HEK293 (cell line): ENCODE data around the gene TREM1.

ENCODE experiments used
- CTCF ChIA-PET: fragments of 350-600 bp; formaldehyde crosslinking; extraction: SDS; loops from one replicate; lab custom pipeline; 2021; ENCODE audit warnings: antibody characterized with exemption; lab: Yijun Ruan, JAX
- POLR2A ChIA-PET: fragments of 300-600 bp; formaldehyde crosslinking; extraction: SDS; loops from one replicate; lab custom pipeline; 2020; ENCODE audit warnings: antibody characterized with exemption, inconsistent platforms; lab: Yijun Ruan, JAX
- H3K27ac ChIP-seq: fragments of 200-500 bp; sonication (Bioruptor generic); 2 replicates; pipeline ENCODE4 v1.5.1; 2014; ENCODE audit warnings: low read depth, low read length, control low read depth, inconsistent platforms; ENCODE audit errors: extremely low read depth
- H3K36me3 ChIP-seq, 2 experiments: fragments of 200-500 bp in 1 of 2; sonication (Bioruptor generic) in 1 of 2; 1 replicate in 1 of 2; 2 replicates in 1 of 2; pipeline ENCODE4 v1.5.1; 2014 to 2017; ENCODE audit warnings: inconsistent platforms in 2 of 2, low read length in 2 of 2; ENCODE audit not compliant: control insufficient read depth in 2 of 2, insufficient read depth in 1 of 2
- H3K4me1 ChIP-seq: fragments of 200-500 bp; sonication (Bioruptor generic); 2 replicates; pipeline ENCODE4 v1.5.1; 2014; ENCODE audit warnings: mild to moderate bottlenecking, low read length, inconsistent platforms; ENCODE audit not compliant: control insufficient read depth, insufficient read depth
- H3K4me3 ChIP-seq: 2 replicates; pipeline ENCODE4 v1.5.1; 2011; ENCODE audit warnings: low read depth, mild to moderate bottlenecking, control low read depth, low read length, moderate library complexity
- H3K9me3 ChIP-seq: fragments of 200-500 bp; sonication (Bioruptor generic); 2 replicates; pipeline ENCODE4 v1.5.1; 2014; ENCODE audit warnings: low read depth, low read length, inconsistent platforms; ENCODE audit not compliant: control insufficient read depth, insufficient read depth
- EGR2 ChIP-seq: fragments of 450-650 bp; formaldehyde crosslinking; IDR thresholded peaks from 2 replicates; pipeline ENCODE4 v1.5.1; 2016; ENCODE audit warnings: low read depth, missing biosample characterization, missing genetic modification characterization
- KLF9 ChIP-seq: fragments of 450-650 bp; formaldehyde crosslinking; IDR thresholded peaks from 2 replicates; pipeline ENCODE4 v1.5.1; 2016; ENCODE audit warnings: missing biosample characterization, missing genetic modification characterization, low read depth
- OSR2 ChIP-seq: fragments of 450-650 bp; formaldehyde crosslinking; IDR thresholded peaks from 2 replicates; pipeline ENCODE4 v1.5.1; 2016; ENCODE audit warnings: missing biosample characterization, missing genetic modification characterization
- PRDM4 ChIP-seq: fragments of 450-650 bp; formaldehyde crosslinking; IDR thresholded peaks from 2 replicates; pipeline ENCODE4 v1.5.1; 2017; ENCODE audit warnings: missing biosample characterization, missing genetic modification characterization
- SCRT2 ChIP-seq: fragments of 450-650 bp; formaldehyde crosslinking; IDR thresholded peaks from 2 replicates; pipeline ENCODE4 v1.5.1; 2016; ENCODE audit warnings: missing biosample characterization, missing genetic modification characterization
- TSHZ1 ChIP-seq: fragments of 450-650 bp; formaldehyde crosslinking; IDR thresholded peaks from 2 replicates; pipeline ENCODE4 v1.5.1; 2016; ENCODE audit warnings: missing biosample characterization, missing genetic modification characterization, borderline replicate concordance
- YY2 ChIP-seq: fragments of 450-650 bp; formaldehyde crosslinking; IDR thresholded peaks from 2 replicates; pipeline ENCODE4 v1.5.1; 2016; ENCODE audit warnings: missing biosample characterization, missing genetic modification characterization
- ZFHX2 ChIP-seq: fragments of 450-650 bp; formaldehyde crosslinking; conservative IDR thresholded peaks from 2 replicates; pipeline ENCODE4 v1.5.1; 2016; ENCODE audit warnings: missing biosample characterization, missing genetic modification characterization
- ZNF10 ChIP-seq: fragments of 450-650 bp; formaldehyde crosslinking; IDR thresholded peaks from 2 replicates; pipeline ENCODE4 v1.5.1; 2017; ENCODE audit warnings: missing biosample characterization, missing genetic modification characterization
- ZNF518A ChIP-seq: fragments of 450-650 bp; formaldehyde crosslinking; conservative IDR thresholded peaks from 2 replicates; pipeline ENCODE4 v1.5.1; 2016; ENCODE audit warnings: low read depth, missing biosample characterization, missing genetic modification characterization

Gene TREM1

GRCh38 chr6:41286544-41287346, at the start of gene TREM1:
TREM1 (minus strand) TSS chr6:41286682; CDS start chr6:41286655, 27 bp downstream.
- H3K27ac ChIP-seq, result no peak within 1 kb of the TSS
- TF ChIP-seq KLF9 (no peak), SCRT2 (tag by site-specific recombination) (peak; percentile 33; the same call in 1 of the 2 replicates)
- TF ChIP-seq, all 188 proteins: peak for 1
- ChIA-PET CTCF (interaction anchor here (0.6 to 1.5 kb wide), 5 partner anchors 8 to 489 kb away, joined by 3 to 6 read pairs (median 4); no protein-coding TSS in a partner anchor), POLR2A (no interaction called here)
- H3K9me3 ChIP-seq, result no peaks in the 10 kb centered on the region
- no peaks in the 10 kb centered on the region for H3K36me3 ChIP-seq
- H3K4me3 ChIP-seq, result no peak within 1 kb of the TSS
- no peaks in the 10 kb centered on the region; the same call in 1 of the 2 replicates for H3K4me1 ChIP-seq

- Histone ChIP-seq H3K4me3 (no peak overlapping the region), H3K4me1 (no peaks in the 10 kb centered on the region; the same call in 1 of the 2 replicates), H3K27ac (no peak overlapping the region), H3K36me3 (no peaks in the 10 kb centered on the region), H3K9me3 (no peaks in the 10 kb centered on the region)
- ChIA-PET POLR2A (no interaction called here), CTCF (interaction anchor here (0.7 to 4.6 kb wide), 4 partner anchors 16 to 33 kb away, joined by 4 to 25 read pairs (median 12); no protein-coding TSS in a partner anchor)
- TF ChIP-seq ZNF518A (tag by site-specific recombination), result no peak
- TF ChIP-seq TSHZ1, result no peak
- 0 out of 2 replicates have a peak, but pooled peaks have one; percentile 2 for TF ChIP-seq EGR2 (tag by site-specific recombination)
- TF ChIP-seq PRDM4, result no peak
- TF ChIP-seq OSR2 (tag by site-specific recombination), result no peak
- peak; percentile 47 for TF ChIP-seq ZFHX2 (tag by site-specific recombination)
- TF ChIP-seq YY2 (tag by site-specific recombination), result no peak
- no peak for TF ChIP-seq ZNF10 (tag by site-specific recombination)
Measured at GRCh38 chr6:41335943-41336342, 49.5 kb upstream of the TREM1 start.
